ENCODE measurements around the gene PHF23. TPM values are rescaled to one million over a fixed set of nuclear protein-coding genes. Genes with fewer than 3 reads are reported as not detected.
A peak's percentile ranks its signal among the peaks of the same experiment; 100 is the strongest.

The PHF23 gene
- total and polyA plus RNA-seq, 2 of the 4 experiments (the other 2 are of a cell fraction), result 44.8 to 58.5 TPM

DNA sequence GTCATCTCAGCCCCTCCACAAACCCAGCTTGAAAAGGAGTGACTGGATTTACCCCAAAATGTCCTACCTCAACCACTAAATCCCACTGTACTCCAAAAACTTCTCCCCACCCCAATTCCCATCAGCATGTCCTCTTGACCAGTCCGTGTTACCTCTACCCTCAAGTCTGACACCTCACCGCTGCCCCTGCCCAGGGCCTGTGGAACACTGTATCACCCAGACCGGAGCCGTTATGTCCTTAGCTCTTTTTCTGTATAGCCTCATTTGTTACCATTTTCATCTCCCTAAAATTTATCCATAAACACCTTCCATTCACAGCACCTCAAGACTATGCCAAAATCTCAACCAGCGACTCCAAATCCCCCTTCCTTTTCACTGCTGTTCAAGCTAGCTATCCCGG is 2.4 kb downstream of the PHF23 start:
- no peak overlapping the region for H2BK120ac ChIP-seq (ENCODE audit: low read depth, low read length)
- in situ Hi-C loops (cut with MboI; ENCODE audit: low sequenced_read_pairs), result loop anchor here (25.0 kb wide), 1 partner anchor 925 kb away; the partner anchor contains the start of genes PER1 and VAMP2
- no peak overlapping the region for H4K8ac ChIP-seq (ENCODE audit: low read depth in 2 of 2, low read length in 2 of 2)
- no peak for TF ChIP-seq MAZ (IDR thresholded peaks at IDR 0.05; ENCODE audit: borderline replicate concordance, low read depth, low read length)
- TF ChIP-seq SMC3 (IDR thresholded peaks at IDR 0.05; ENCODE audit: low read depth, low read length), result no peak
- TF ChIP-seq BHLHE40 (IDR thresholded peaks at IDR 0.05; ENCODE audit: low read depth, low read length), result no peak
- no peak for TF ChIP-seq RAD21 (IDR thresholded peaks at IDR 0.05; ENCODE audit: low read length)
- no peak for TF ChIP-seq CEBPB (IDR thresholded peaks at IDR 0.05; ENCODE audit: low read depth, low read length)
- no peak for TF ChIP-seq MAFK (IDR thresholded peaks at IDR 0.05; ENCODE audit: low read depth, low read length)
- TF ChIP-seq POLR2A (IDR thresholded peaks at IDR 0.05; ENCODE audit: low read depth, low read length), result no peak
- TF ChIP-seq, protein P1, sequence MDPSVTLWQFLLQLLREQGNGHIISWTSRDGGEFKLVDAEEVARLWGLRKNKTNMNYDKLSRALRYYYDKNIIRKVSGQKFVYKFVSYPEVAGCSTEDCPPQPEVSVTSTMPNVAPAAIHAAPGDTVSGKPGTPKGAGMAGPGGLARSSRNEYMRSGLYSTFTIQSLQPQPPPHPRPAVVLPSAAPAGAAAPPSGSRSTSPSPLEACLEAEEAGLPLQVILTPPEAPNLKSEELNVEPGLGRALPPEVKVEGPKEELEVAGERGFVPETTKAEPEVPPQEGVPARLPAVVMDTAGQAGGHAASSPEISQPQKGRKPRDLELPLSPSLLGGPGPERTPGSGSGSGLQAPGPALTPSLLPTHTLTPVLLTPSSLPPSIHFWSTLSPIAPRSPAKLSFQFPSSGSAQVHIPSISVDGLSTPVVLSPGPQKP (IDR thresholded peaks at IDR 0.05; ENCODE audit: borderline replicate concordance, low read depth, low read length), result no peak
- no peak for TF ChIP-seq FOS (IDR thresholded peaks at IDR 0.05; ENCODE audit: low read depth, low read length)
- no peak for TF ChIP-seq CTCF (conservative IDR thresholded peaks at IDR 0.05; ENCODE audit: low read depth, low read length)
- TF ChIP-seq RFX5 (IDR thresholded peaks at IDR 0.05; ENCODE audit: low read depth, low read length), result no peak
- TF ChIP-seq USF2 (IDR thresholded peaks at IDR 0.05; ENCODE audit: low read depth, low read length), result no peak
- no peak overlapping the region for H4K91ac ChIP-seq (ENCODE audit: insufficient read depth, low read depth, low read length)
- ATAC-seq (ENCODE audit: low read depth) (no peak), DNase-seq (no peak)
- H3K4me1 ChIP-seq (ENCODE audit: control insufficient read depth, insufficient read depth, low read length), result peaks cover 11% of the 10 kb centered on the region
- 0 out of 2 replicates have a peak overlapping the region, but pooled peaks have one; percentile 74 for H3K4ac ChIP-seq (ENCODE audit: low read depth, low read length)
- H2BK20ac ChIP-seq (ENCODE audit: low read depth, low read length), result no peak overlapping the region
- WGBS, 2 experiments (ENCODE audit: extremely low coverage in 2 of 2, insufficient read length in 1 of 2), result 90% methylated on average over 6 of the region's 6 CpGs; no CpG with 5 or more reads in 1 of the 2 experiments
- no peak overlapping the region for H3K14ac ChIP-seq (replicated peaks; ENCODE audit: low read depth, low read length)
- dilution Hi-C loops (cut with HindIII; ENCODE audit: low sequenced_read_pairs, unreplicated experiment), result no loop called here
- H2BK15ac ChIP-seq (ENCODE audit: low read depth, low read length), result no peak overlapping the region
- H3K56ac ChIP-seq (ENCODE audit: extremely low read depth, insufficient read depth, low read length), result no peak overlapping the region
- ChIA-PET POLR2A (ENCODE audit: unreplicated experiment) (no interaction called here), CTCF (no interaction called here)
- H3K23ac ChIP-seq (ENCODE audit: low read depth, low read length), result peak overlapping the region; percentile 68; the same call in 1 of the 2 replicates
- no peak overlapping the region for H3K18ac ChIP-seq (ENCODE audit: low read depth, low read length)
- H3K79me1 ChIP-seq (ENCODE audit: low read depth in 1 of 2, low read length in 2 of 2), result peaks cover 24 to 75% of the 10 kb centered on the region in 2 experiments
- no peaks in the 10 kb centered on the region for H3K9me3 ChIP-seq (ENCODE audit: control insufficient read depth, insufficient read depth, low read length)
- no peak overlapping the region for H3K4me2 ChIP-seq (ENCODE audit: low read depth, low read length)
- H3K27me3 ChIP-seq (ENCODE audit: control insufficient read depth, insufficient read depth, low read length), result no peaks in the 10 kb centered on the region
- no peak overlapping the region for H2AK5ac ChIP-seq (ENCODE audit: low read depth, low read length)
- H2AK9ac ChIP-seq (replicated peaks; ENCODE audit: low read depth, low read length, poor library complexity), result no peak overlapping the region
- H3K36me3 ChIP-seq (ENCODE audit: control insufficient read depth, insufficient read depth, low read length), result peaks cover 36% of the 10 kb centered on the region
- H4K20me1 ChIP-seq (ENCODE audit: insufficient read depth, low read length), result peaks cover 44% of the 10 kb centered on the region
- no peak overlapping the region for H2BK5ac ChIP-seq (ENCODE audit: low read depth, low read length, poor library complexity, severe bottlenecking)
- H4K5ac ChIP-seq (ENCODE audit: low read depth, low read length), result no peak overlapping the region
- no peak overlapping the region for H3K4me3 ChIP-seq (ENCODE audit: insufficient read depth, low read depth, low read length)
- intact Hi-C loops (cut with micrococcal nuclease), result loop anchor here (5.0 kb wide), 1 partner anchor 60 kb away; no protein-coding TSS in a partner anchor
- no peak overlapping the region for H3K27ac ChIP-seq (ENCODE audit: insufficient read depth, low read length)
- H3K9me1 ChIP-seq (ENCODE audit: insufficient read depth, low read length), result peaks cover 8% of the 10 kb centered on the region
- H3K9ac ChIP-seq (ENCODE audit: low read depth, low read length), result no peak overlapping the region
- no peak overlapping the region for H2AFZ ChIP-seq (replicated peaks; ENCODE audit: low read length, poor library complexity)
- no TSS peak for BruUV-seq (replicated peaks)

Data from IMR-90 (cell line).